Right forelimb (tissue), 1 donor: ENCODE results near the gene POR.
"Not testable (repeated sequence)": the region's sequence is repeated elsewhere in the genome, so short reads cannot be mapped to it uniquely, and the experiment has no call there.

Experiments
- DNase-seq: peaks from one replicate; pipeline ENCODE4 v3.0.0-alpha.2; 2018

POR gene

GRCh38 chr7:75914655-75915415 lies at the start of gene POR:
Gene POR, plus strand, starts transcription at chr7:75915155. Its CDS starts 38,847 bp downstream, at chr7:75954002.
- peak; percentile 97 for DNase-seq

GRCh38 chr7:75866114-75866488 lies 48.9 kb upstream of the POR start:
- DNase-seq: no peak

- no peak for DNase-seq
Observed at GRCh38 chr7:75866489-75867389, 48.2 kb upstream of the POR start.

- DNase-seq: no peak
Observed at GRCh38 chr7:75867390-75867717, 47.6 kb upstream of the POR start.

- DNase-seq: no peak
Observed at GRCh38 chr7:75868153-75868552, 46.8 kb upstream of the POR start.

GRCh38 chr7:75869776-75870379 lies 45.1 kb upstream of the POR start:
- no peak for DNase-seq

- DNase-seq: no peak
Observed at GRCh38 chr7:75870557-75871161, 44.3 kb upstream of the POR start.

- no peak for DNase-seq
Observed at GRCh38 chr7:75872073-75872782, 42.7 kb upstream of the POR start.

- DNase-seq: not testable (repeated sequence)
Observed at GRCh38 chr7:75874180-75874579, 40.8 kb upstream of the POR start.

GRCh38 chr7:75875113-75876080 lies 39.6 kb upstream of the POR start:
- DNase-seq: no peak

- DNase-seq: no peak
Observed at GRCh38 chr7:75876126-75876881, 38.7 kb upstream of the POR start.

GRCh38 chr7:75878312-75878768 lies 36.6 kb upstream of the POR start:
- no peak for DNase-seq

- DNase-seq: peak; percentile 98
Observed at GRCh38 chr7:75878769-75879611, 36.0 kb upstream of the POR start, which contains the start of gene RHBDD2. Gene RHBDD2, plus strand, starts transcription at chr7:75879034. Its CDS starts 49 bp downstream, at chr7:75879083.

GRCh38 chr7:75879771-75880184 lies 35.2 kb upstream of the POR start:
- no peak for DNase-seq

- DNase-seq: no peak
Observed at GRCh38 chr7:75880242-75880641, 34.7 kb upstream of the POR start.

- DNase-seq: no peak
Observed at GRCh38 chr7:75881436-75882095, 33.4 kb upstream of the POR start.

- DNase-seq: not testable (repeated sequence)
Observed at GRCh38 chr7:75883265-75883824, 31.6 kb upstream of the POR start.

GRCh38 chr7:75884476-75884875 lies 30.5 kb upstream of the POR start:
- DNase-seq: no peak
